Measurements from ENCODE around the gene ATG14.
"Not testable (repeated sequence)": the region's sequence is repeated elsewhere in the genome, so short reads cannot be mapped to it uniquely, and the experiment has no call there.

Gene ATG14, protein sequence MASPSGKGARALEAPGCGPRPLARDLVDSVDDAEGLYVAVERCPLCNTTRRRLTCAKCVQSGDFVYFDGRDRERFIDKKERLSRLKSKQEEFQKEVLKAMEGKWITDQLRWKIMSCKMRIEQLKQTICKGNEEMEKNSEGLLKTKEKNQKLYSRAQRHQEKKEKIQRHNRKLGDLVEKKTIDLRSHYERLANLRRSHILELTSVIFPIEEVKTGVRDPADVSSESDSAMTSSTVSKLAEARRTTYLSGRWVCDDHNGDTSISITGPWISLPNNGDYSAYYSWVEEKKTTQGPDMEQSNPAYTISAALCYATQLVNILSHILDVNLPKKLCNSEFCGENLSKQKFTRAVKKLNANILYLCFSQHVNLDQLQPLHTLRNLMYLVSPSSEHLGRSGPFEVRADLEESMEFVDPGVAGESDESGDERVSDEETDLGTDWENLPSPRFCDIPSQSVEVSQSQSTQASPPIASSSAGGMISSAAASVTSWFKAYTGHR
- 61.7 to 62.7 reads per million in 2 donors for total RNA-seq

DNA sequence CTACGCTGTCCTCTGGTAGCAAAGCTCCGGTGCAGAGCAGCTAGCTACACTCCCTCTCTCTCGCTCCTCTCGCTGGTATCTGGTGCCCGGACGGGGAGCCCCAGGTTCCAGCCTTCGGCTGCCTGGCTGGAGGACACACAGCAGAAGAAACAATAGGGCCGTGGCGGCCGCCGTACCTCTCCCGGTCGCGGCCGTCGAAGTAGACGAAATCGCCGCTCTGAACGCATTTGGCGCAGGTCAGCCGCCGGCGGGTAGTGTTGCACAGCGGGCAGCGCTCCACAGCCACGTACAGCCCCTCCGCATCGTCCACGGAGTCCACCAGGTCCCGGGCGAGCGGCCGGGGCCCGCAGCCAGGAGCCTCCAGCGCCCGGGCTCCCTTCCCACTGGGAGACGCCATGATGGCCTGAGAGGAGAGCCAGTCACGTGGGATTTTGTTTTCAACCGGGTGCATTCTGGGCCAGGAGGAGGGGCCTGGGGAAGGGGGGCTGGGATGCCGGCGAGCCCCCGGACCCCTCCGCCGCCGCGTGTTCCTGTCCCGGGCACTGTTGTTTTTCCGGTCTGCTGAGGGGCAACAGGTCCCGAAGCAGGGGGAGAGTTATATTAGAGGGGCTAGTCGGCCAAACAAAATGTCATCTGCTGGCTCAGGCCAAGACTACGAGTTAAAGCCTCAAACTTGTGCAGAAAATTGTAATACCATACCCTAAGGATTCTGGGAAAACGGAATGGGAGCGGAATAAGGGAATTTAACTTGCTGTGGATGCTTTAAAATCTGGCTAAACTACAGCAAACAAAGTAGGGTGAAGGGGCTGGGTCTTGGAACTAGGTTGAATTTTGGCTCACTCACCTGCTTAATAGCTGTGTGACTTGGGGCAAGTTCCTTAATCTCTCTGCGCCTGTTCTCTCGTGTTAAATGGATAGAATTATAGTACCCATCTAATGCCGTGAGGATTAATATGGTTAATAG lies at the start of gene ATG14:
Gene ATG14, minus strand, starts transcription at position 405 of the 964 bp plus-strand sequence. Its CDS starts 8 bp downstream, at position 397.
- DNase-seq = peak; percentile 36 to 86 (median 61)

GRCh38 chr14:55458800-55459515 lies 47.3 kb upstream of the ATG14 start:
- DNase-seq = peak in 1 of 5 experiments; percentile 36

DNA sequence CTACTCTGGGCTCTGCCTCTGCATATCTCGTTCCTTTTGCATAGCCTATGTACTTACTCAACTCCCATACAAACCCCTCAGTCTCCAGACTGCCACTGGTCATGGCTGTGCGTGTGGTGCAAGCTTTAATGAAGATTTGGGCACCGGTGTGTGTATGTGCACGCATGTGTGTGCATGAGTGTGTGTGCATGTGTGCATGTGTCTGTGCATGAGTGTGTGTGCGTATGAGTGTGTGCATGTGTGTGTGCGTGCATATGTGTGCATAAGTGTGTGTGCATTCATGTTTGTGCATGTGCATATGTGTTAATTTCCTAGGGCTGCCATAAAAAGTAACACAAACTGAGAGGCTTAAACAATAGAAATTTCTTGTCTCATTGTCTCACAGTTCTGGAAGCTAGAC lies 45.9 kb upstream of the ATG14 start:
- DNase-seq = no peak

- DNase-seq = not testable (repeated sequence)
Observed at GRCh38 chr14:55456411-55456810, 44.8 kb upstream of the ATG14 start.

- no peak for DNase-seq
Observed at GRCh38 chr14:55454264-55455002, 42.8 kb upstream of the ATG14 start.

GRCh38 chr14:55451950-55452349 lies 40.3 kb upstream of the ATG14 start:
- no peak for DNase-seq

- DNase-seq = no peak
Observed at GRCh38 chr14:55451398-55451797, 39.8 kb upstream of the ATG14 start.

DNA sequence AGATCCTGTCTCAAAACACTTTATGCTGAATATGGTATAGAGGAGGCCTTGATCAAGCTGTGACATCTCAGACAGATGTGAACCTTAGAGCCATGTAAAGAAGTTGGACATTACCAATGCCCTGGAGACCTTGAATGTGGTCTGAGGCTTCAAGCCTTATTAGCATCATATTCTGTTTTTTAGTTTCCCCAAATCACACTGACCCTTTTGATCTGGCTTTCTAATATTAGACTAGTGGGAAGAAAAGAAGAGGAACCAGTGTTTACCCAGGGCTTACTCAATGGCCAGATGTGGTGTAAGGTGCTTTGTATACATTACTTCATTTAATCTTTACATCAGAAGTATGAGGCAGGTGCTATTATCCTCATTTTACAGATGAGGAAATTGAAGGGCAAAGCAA lies 39.4 kb upstream of the ATG14 start:
- DNase-seq = no peak

DNA sequence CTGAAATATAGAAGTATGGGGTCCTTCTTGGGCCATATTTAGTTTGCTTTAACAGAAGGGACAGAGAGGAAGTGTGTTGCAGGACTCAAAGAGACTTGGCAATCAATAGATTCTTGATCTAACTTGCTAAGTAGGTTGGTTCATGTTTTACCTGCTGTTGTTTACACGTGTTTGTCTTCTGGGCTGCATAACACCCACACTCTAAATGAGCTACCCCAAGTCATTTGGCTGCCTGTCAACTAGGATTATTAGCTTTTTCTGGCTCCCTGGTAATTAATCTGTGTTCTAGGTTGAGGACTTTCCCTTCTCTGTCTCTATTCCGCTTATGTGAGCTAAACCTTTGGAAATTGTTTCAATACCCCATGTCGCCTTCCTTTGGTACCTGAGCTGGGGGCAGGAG lies 38.9 kb upstream of the ATG14 start:
- DNase-seq = no peak

DNA sequence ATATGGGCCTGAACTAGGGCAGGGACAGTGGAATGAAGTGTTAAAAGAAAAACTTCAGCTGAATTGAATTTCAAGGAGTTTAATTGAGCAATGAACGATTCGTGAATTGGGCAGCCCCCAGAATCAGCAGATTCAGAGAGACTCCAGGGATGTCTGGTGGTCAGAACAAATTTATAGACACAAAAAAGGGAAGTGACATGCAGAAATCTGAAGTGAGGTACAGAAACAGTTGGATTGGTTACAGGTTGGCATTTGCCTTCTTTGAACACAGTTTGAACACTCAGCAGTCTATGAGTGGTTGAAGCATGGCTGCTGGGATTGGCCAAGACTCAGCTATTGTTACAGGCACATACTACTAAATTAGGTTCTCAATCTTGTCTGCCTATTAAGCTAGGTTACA lies 38.5 kb upstream of the ATG14 start:
- no peak for DNase-seq

DNA sequence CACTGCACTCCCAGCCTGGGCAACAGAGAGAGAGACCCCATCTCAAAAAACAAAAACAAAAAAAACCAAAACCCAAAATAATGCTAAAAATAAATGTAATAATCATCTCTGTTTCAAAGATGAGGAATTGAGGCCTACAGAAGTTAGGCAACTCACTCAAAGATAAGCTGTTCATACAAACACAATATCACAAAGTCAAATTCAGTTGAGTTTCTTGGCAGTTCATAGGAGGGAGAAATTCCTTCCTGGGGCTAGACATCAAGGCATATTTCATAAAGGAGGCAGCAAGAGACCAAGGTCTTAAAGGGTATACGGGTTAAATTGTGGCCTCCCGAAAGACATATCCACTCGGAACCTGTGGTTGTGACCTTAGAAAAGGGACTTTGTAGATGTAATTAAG lies 37.5 kb upstream of the ATG14 start:
- DNase-seq = no peak

DNA sequence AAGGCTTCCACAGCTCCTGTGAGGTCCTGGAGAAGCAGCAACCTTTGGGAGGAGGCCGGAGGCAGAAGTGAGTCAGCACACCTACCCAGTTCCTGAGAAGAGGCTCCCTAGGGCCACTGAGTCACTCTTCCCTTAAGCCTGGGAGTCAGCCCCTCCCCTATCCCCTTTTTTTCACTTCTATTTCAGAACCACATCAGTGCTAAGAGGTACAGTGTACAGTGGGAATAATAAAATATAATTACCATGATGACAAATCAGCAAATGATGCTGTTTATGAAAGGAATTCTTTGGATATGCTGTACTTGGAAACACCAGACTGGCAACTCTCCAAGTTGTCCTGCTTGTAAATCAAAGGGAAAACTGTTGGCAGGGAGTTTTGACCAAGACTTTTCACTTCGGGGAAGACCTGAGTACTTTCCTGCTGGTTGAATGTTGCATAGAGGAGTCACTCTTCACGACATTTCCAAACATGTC lies 36.5 kb upstream of the ATG14 start:
- no peak for DNase-seq

- DNase-seq = no peak
Observed at GRCh38 chr14:55446833-55447232, 35.2 kb upstream of the ATG14 start.

- peak in 4 of 5 experiments; percentile 11 to 53 (median 22) for DNase-seq
Observed at GRCh38 chr14:55446127-55446736, 34.6 kb upstream of the ATG14 start.

- no peak for DNase-seq
Observed at GRCh38 chr14:55441286-55441685, 29.7 kb upstream of the ATG14 start.

- DNase-seq = no peak
Observed at GRCh38 chr14:55440385-55440784, 28.8 kb upstream of the ATG14 start, which contains the start of gene TBPL2. Gene TBPL2 (minus strand): TSS chr14:55440616. CDS start chr14:55440449, 167 bp downstream.

GRCh38 chr14:55438066-55438683 lies 26.5 kb upstream of the ATG14 start:
- peak in 1 of 5 experiments; percentile 33 for DNase-seq

DNA sequence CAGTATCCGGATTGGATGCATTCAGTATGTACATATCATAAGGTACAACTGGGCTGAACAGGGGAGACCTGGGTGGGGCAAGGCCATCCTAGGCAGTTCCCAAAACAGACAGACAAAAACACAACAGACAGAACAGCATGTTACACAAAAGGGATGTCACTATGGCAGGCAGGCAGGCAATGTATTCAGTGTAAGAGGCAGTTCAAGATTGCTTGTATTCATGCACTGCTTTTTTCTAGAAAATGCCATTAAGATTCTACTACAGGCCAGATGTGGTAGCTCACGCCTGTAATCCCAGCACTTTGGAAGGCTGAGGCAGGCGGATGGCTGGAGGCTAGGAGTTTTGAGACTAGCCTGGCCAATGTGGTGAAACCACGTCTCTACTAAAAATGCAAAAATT lies 25.3 kb upstream of the ATG14 start:
- DNase-seq = no peak

DNA sequence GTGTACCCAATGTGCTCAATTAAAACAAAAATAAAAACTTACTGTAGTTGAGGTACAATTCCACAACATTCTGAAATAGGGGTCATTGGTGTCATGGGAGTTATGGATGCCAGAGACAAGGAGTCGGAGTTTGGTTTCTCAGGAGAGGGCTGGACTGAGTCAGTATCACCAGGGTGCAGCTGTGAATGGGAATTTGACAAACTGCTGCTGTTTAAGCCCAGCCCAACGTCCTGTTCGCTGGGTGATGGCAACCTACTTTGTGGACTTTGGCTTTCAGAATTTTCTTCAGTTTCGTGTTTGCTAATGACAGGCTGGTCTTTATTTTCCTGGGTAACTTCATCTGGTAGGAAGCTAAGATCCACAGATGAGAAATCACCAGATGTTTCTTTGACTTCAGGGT lies 24.9 kb upstream of the ATG14 start:
- DNase-seq = no peak

GRCh38 chr14:55434805-55435174 lies 23.2 kb upstream of the ATG14 start:
- no peak for DNase-seq
